ENCODE data around the gene NACA2.

The NACA2 gene

GRCh38 chr17:61597607-61598006, 6.6 kb upstream of the NACA2 start:
- H3F3A ChIP-seq (ENCODE audit: low read depth) = no peaks in the 10 kb centered on the region
- no peak overlapping the region for H3K4me2 ChIP-seq (ENCODE audit: low read depth, low read length, poor library complexity, severe bottlenecking)
- no peaks in the 10 kb centered on the region for H3K79me2 ChIP-seq (ENCODE audit: insufficient read depth, low read length)
- H3K9me3 ChIP-seq (ENCODE audit: insufficient read depth, low read depth, low read length) = no peaks in the 10 kb centered on the region
- TF ChIP-seq EZH2phosphoT487 (IDR thresholded peaks at IDR 0.05; ENCODE audit: borderline replicate concordance) (no peak), CTCF (conservative IDR thresholded peaks at IDR 0.05; ENCODE audit: low read length) (no peak)
- H2AFZ ChIP-seq (ENCODE audit: low read length) = no peak overlapping the region
- no peak overlapping the region for H3K4me3 ChIP-seq (ENCODE audit: low read length, poor library complexity, severe bottlenecking)
- H3K4me1 ChIP-seq (ENCODE audit: insufficient read depth, low read length, poor library complexity, severe bottlenecking) = no peaks in the 10 kb centered on the region
- H3K9ac ChIP-seq (ENCODE audit: low read depth, low read length, poor library complexity, severe bottlenecking) = no peak overlapping the region
- H3K9me2 ChIP-seq (replicated peaks; ENCODE audit: low read depth, low read length) = no peaks in the 10 kb centered on the region
- H3K27me3 ChIP-seq (ENCODE audit: insufficient read depth, low read length, poor library complexity, severe bottlenecking) = no peaks in the 10 kb centered on the region
- H3K36me3 ChIP-seq (ENCODE audit: insufficient read depth, low read length) = no peaks in the 10 kb centered on the region
- no peaks in the 10 kb centered on the region for H4K20me1 ChIP-seq (ENCODE audit: insufficient read depth, low read length, poor library complexity, severe bottlenecking)

- Histone ChIP-seq H3K4me1 (ENCODE audit: insufficient read depth, low read length, poor library complexity, severe bottlenecking) (no peaks in the 10 kb centered on the region), H3K27me3 (ENCODE audit: insufficient read depth, low read length, poor library complexity, severe bottlenecking) (no peaks in the 10 kb centered on the region), H2AFZ (ENCODE audit: low read length) (no peak overlapping the region), H3F3A (ENCODE audit: low read depth) (no peaks in the 10 kb centered on the region), H3K79me2 (ENCODE audit: insufficient read depth, low read length) (no peaks in the 10 kb centered on the region), H3K9me3 (ENCODE audit: insufficient read depth, low read depth, low read length) (no peaks in the 10 kb centered on the region), H3K4me3 (ENCODE audit: low read length, poor library complexity, severe bottlenecking) (no peak overlapping the region), H3K36me3 (ENCODE audit: insufficient read depth, low read length) (no peaks in the 10 kb centered on the region), H3K9ac (ENCODE audit: low read depth, low read length, poor library complexity, severe bottlenecking) (no peak overlapping the region), H3K4me2 (ENCODE audit: low read depth, low read length, poor library complexity, severe bottlenecking) (no peak overlapping the region), H3K9me2 (replicated peaks; ENCODE audit: low read depth, low read length) (no peaks in the 10 kb centered on the region), H4K20me1 (ENCODE audit: insufficient read depth, low read length, poor library complexity, severe bottlenecking) (no peaks in the 10 kb centered on the region)
- TF ChIP-seq CTCF (conservative IDR thresholded peaks at IDR 0.05; ENCODE audit: low read length) = no peak
- no peak for TF ChIP-seq EZH2phosphoT487 (IDR thresholded peaks at IDR 0.05; ENCODE audit: borderline replicate concordance)
These were observed 4.6 kb upstream of the NACA2 start for GRCh38 chr17:61595418-61596186.

GRCh38 chr17:61594294-61594825, 3.3 kb upstream of the NACA2 start:
- TF ChIP-seq EZH2phosphoT487 (IDR thresholded peaks at IDR 0.05; ENCODE audit: borderline replicate concordance) (no peak), CTCF (conservative IDR thresholded peaks at IDR 0.05; ENCODE audit: low read length) (no peak)
- no peaks in the 10 kb centered on the region for H3K79me2 ChIP-seq (ENCODE audit: insufficient read depth, low read length)
- no peak overlapping the region for H3K4me2 ChIP-seq (ENCODE audit: low read depth, low read length, poor library complexity, severe bottlenecking)
- no peak overlapping the region for H3K9ac ChIP-seq (ENCODE audit: low read depth, low read length, poor library complexity, severe bottlenecking)
- H3K4me3 ChIP-seq (ENCODE audit: low read length, poor library complexity, severe bottlenecking) = no peak overlapping the region
- no peaks in the 10 kb centered on the region for H3K9me2 ChIP-seq (replicated peaks; ENCODE audit: low read depth, low read length)
- no peaks in the 10 kb centered on the region for H4K20me1 ChIP-seq (ENCODE audit: insufficient read depth, low read length, poor library complexity, severe bottlenecking)
- H3K4me1 ChIP-seq (ENCODE audit: insufficient read depth, low read length, poor library complexity, severe bottlenecking) = no peaks in the 10 kb centered on the region
- no peaks in the 10 kb centered on the region for H3K9me3 ChIP-seq (ENCODE audit: insufficient read depth, low read depth, low read length)
- H2AFZ ChIP-seq (ENCODE audit: low read length) = no peak overlapping the region
- no peaks in the 10 kb centered on the region for H3K36me3 ChIP-seq (ENCODE audit: insufficient read depth, low read length)
- no peaks in the 10 kb centered on the region for H3F3A ChIP-seq (ENCODE audit: low read depth)
- no peaks in the 10 kb centered on the region for H3K27me3 ChIP-seq (ENCODE audit: insufficient read depth, low read length, poor library complexity, severe bottlenecking)

Measured in Loucy (cell line).